ENCODE results near the gene ATXN7L1. TPM values are rescaled to one million over a fixed set of nuclear protein-coding genes. Genes with fewer than 3 reads are reported as not detected.

Gene ATXN7L1
- total and polyA plus RNA-seq, 2 of the 8 experiments (the other 6 are each of a cell fraction or from before 2014, with no cell fraction given), result 14.3 to 34.0 TPM

DNA sequence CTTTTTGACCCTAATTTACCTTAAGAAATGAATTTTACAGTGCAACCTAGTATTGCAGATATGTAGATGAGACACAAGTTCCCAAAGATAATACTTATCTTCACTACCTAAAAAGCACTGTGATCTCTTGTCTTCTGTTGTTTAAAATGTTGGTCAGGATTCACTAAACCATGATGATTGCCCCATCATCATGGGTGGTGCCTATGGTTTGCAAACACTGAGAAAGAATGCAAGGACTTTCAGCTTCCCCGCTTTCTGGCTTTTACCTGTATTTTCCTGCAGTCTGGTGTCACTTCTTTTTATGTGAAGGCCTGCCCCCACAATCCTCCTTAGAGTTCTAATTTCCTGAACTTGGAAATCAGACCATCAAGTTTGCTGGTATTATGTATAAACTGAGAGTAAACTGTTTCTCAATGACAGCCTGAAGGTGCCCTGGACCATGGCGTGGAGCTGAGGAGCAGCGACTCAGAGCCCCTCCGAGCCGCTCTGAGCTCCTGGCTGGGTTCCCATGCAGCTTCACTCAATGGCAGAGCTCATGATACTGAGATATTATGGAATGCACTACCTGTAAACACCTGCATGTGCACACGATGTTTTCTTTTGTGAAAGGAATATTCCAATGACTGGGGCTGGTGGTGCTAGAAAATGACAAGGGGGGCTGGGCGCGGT, 176.7 kb downstream of the ATXN7L1 start (continued):
- TF ChIP-seq JUND (IDR thresholded peaks at IDR 0.05; ENCODE audit: low read length) (no peak), SIX5 (IDR thresholded peaks at IDR 0.05; ENCODE audit: low read depth, low read length) (no peak), POLR2AphosphoS5 (IDR thresholded peaks at IDR 0.05; ENCODE audit: low read depth, low read length) (no peak), CEBPB (IDR thresholded peaks at IDR 0.05; ENCODE audit: low read depth, low read length) (no peak; the same call in 1 of the 2 replicates), TCF12 (IDR thresholded peaks at IDR 0.05; ENCODE audit: low read depth, low read length) (no peak), ATF2 (IDR thresholded peaks at IDR 0.05; ENCODE audit: low read length) (no peak), BCL11A (IDR thresholded peaks at IDR 0.05; ENCODE audit: low read depth in 2 of 2, low read length in 2 of 2) (no peak), ATF3 (IDR thresholded peaks at IDR 0.05; ENCODE audit: insufficient read depth, low read depth, low read length) (no peak), SAP30 (IDR thresholded peaks at IDR 0.05; ENCODE audit: insufficient read depth, insufficient replicate concordance, low read length) (no peak)

All from H1 (cell line).